B cell (primary cell): ENCODE results near the gene HLA-DMB. TPM values are rescaled to one million over a fixed set of nuclear protein-coding genes. Genes with fewer than 3 reads are reported as not detected.

Source experiments
- ATAC-seq: fragments of 200-7000 bp; cut with Tn5 transposase; one replicate; pipeline ENCODE4 v1.10.0; 2021; ENCODE audit warnings: low read depth, mild to moderate bottlenecking, moderate number of reproducible peaks, moderate library complexity
- CTCF ChIA-PET: fragments of 350-600 bp; sonication (Branson Sonifier 250); formaldehyde crosslinking; loops from one replicate; lab custom pipeline; 2021; ENCODE audit warnings: antibody characterized with exemption, inconsistent platforms; lab: Charles Lee
- POLR2A ChIA-PET: fragments of 350-600 bp; sonication (Branson Sonifier 250); formaldehyde crosslinking; loops from one replicate; lab custom pipeline; 2021; ENCODE audit warnings: antibody characterized with exemption; lab: Charles Lee
- DNase-seq: peaks from one replicate; pipeline ENCODE4 v3.0.0; 2013
- H2AFZ ChIP-seq: 2 replicates; pipeline ENCODE4 v1.6.1; 2012; ENCODE audit warnings: mild to moderate bottlenecking, low read depth, low read length; ENCODE audit not compliant: insufficient read depth, poor library complexity, severe bottlenecking
- H3K27ac ChIP-seq, 2 donors: 1 replicate in 1 of 2; 2 replicates in 1 of 2; pipeline ENCODE4 v1.5.1; 2012 to 2013; ENCODE audit warnings: low read length in 2 of 2, mild to moderate bottlenecking in 2 of 2, moderate library complexity in 1 of 2
- H3K27me3 ChIP-seq, 4 experiments: fragments of 200-600 bp in 1 of 4; sonication (generic) in 1 of 4; replicated peaks in 1 of 4; 1 replicate in 2 of 4; 2 replicates in 2 of 4; pipeline versions ENCODE4 v1.6.1 to v1.7.0; 2013 to 2016; ENCODE audit warnings: low read length in 3 of 4, mild to moderate bottlenecking in 2 of 4, mixed read lengths in 1 of 4, moderate library complexity in 1 of 4; ENCODE audit not compliant: insufficient read depth in 4 of 4, control insufficient read depth in 3 of 4; ENCODE audit errors: control extremely low read depth in 1 of 4
- H3K36me3 ChIP-seq, 2 experiments: replicated peaks in 1 of 2; 1 replicate in 1 of 2; 2 replicates in 1 of 2; pipeline versions ENCODE4 v1.6.1 to v1.7.1; 2013; ENCODE audit warnings: low read length in 1 of 2; ENCODE audit not compliant: insufficient read depth in 2 of 2, control insufficient read depth in 1 of 2; ENCODE audit errors: control extremely low read depth in 1 of 2, extremely low read depth in 1 of 2
- H3K4me1 ChIP-seq, 2 donors: fragments of 200-600 bp in 1 of 2; sonication (generic) in 1 of 2; 1 replicate in 1 of 2; 2 replicates in 1 of 2; pipeline versions ENCODE4 v1.5.1 to v1.6.1; 2013 to 2017; ENCODE audit warnings: low read length in 2 of 2; ENCODE audit not compliant: control insufficient read depth in 2 of 2, insufficient read depth in 2 of 2
- H3K4me2 ChIP-seq: replicated peaks from 2 replicates; pipeline ENCODE3; 2012; ENCODE audit warnings: mild to moderate bottlenecking, low read depth, low read length; ENCODE audit not compliant: poor library complexity, severe bottlenecking
- H3K4me3 ChIP-seq, 5 experiments: fragments of 200-600 bp in 1 of 5; sonication (generic) in 1 of 5; 1 replicate in 3 of 5; 2 replicates in 2 of 5; pipeline versions ENCODE4 v1.5.1 to v1.7.0; 2011 to 2016; ENCODE audit warnings: low read length in 4 of 5, mild to moderate bottlenecking in 4 of 5, low read depth in 2 of 5, control low read depth in 1 of 5, moderate library complexity in 1 of 5; ENCODE audit not compliant: insufficient read depth in 1 of 5; ENCODE audit errors: control extremely low read depth in 1 of 5, extremely low read depth in 1 of 5
- H3K79me2 ChIP-seq: fragments of 200-600 bp; sonication (generic); one replicate; pipeline ENCODE4 v1.6.0; 2016; ENCODE audit warnings: low read length; ENCODE audit not compliant: control insufficient read depth, insufficient read depth
- H3K9ac ChIP-seq: fragments of 200-600 bp; sonication (generic); 2 replicates; pipeline ENCODE4 v1.6.1; 2017; ENCODE audit warnings: mild to moderate bottlenecking, low read length, moderate library complexity
- H3K9me3 ChIP-seq, 3 donors: one replicate each; pipeline versions ENCODE4 v1.6.1 to v1.7.1; 2013; ENCODE audit warnings: low read length in 2 of 3; ENCODE audit not compliant: control insufficient read depth in 2 of 3, insufficient read depth in 1 of 3; ENCODE audit errors: control extremely low read depth in 1 of 3
- H4K20me1 ChIP-seq: 2 replicates; pipeline ENCODE4 v1.6.0; 2012; ENCODE audit warnings: mild to moderate bottlenecking, low read length; ENCODE audit not compliant: insufficient read depth, control insufficient read depth, poor library complexity, severe bottlenecking
- H3K27ac Mint-ChIP-seq: one replicate; pipeline ENCODE4 v1.8.0; 2021; ENCODE audit warnings: mixed read lengths
- H3K27me3 Mint-ChIP-seq: one replicate; pipeline ENCODE4 v1.8.0; 2021; ENCODE audit warnings: mixed read lengths
- H3K4me1 Mint-ChIP-seq: one replicate; pipeline ENCODE4 v1.8.0; 2021; ENCODE audit warnings: mixed read lengths
- H3K4me3 Mint-ChIP-seq: one replicate; pipeline ENCODE4 v1.8.0; 2021; ENCODE audit warnings: mixed read lengths
- H3K9me3 Mint-ChIP-seq: one replicate; pipeline ENCODE4 v1.8.0; 2022; ENCODE audit warnings: mixed read lengths; ENCODE audit not compliant: insufficient read depth
- EZH2 ChIP-seq: IDR thresholded peaks from 2 replicates; pipeline ENCODE4 v1.6.1; 2012; ENCODE audit warnings: borderline replicate concordance, low read depth, mild to moderate bottlenecking, moderate library complexity, low read length; ENCODE audit not compliant: insufficient read depth, poor library complexity, severe bottlenecking
- WGBS: methylation state at CpG from one replicate; pipeline ENCODE4 v1.1.5; 2013; ENCODE audit warnings: missing lambda C conversion rate; ENCODE audit not compliant: insufficient coverage; 5-methylcytosine and 5-hydroxymethylcytosine counted together
- intact Hi-C: fragments of 100-400 bp; cut with micrococcal nuclease; formaldehyde crosslinking; loops from one replicate; pipeline ENCODE4 v1.10.0; 2022
- polyA minus RNA-seq: library from RNA; depleted of rRNA, polyadenylated mRNA; stranded (reverse); fragments of >200 nt; gene quantifications from 2 replicates; pipeline ENCODE4 v1.2.3, GENCODE V29; 2012
- polyA plus RNA-seq: library from polyadenylated mRNA; depleted of rRNA; stranded (reverse); fragments of >200 nt; gene quantifications from 2 replicates; pipeline ENCODE4 v1.2.3, GENCODE V29; 2012
- total RNA-seq, 2 donors: library from RNA; stranded (reverse); fragments of 120-200 nt in 1 of 2; gene quantifications; 1 replicate in 1 of 2; 2 replicates in 1 of 2; pipeline versions ENCODE4 v1.2.3 to v1.2.4, GENCODE V29; 2013 to 2022
- TF ChIP-seq, protein P1 (sequence below): fragments of 200-600 bp; IDR thresholded peaks from one replicate; pipeline ENCODE4 v1.8.0; 2022; ENCODE audit warnings: antibody characterized with exemption, mild to moderate bottlenecking

The HLA-DMB gene
- total RNA-seq = 587 and 593 TPM in 2 replicates
- total RNA-seq (2013) = 783 TPM
- polyA plus RNA-seq = 655 and 656 TPM in 2 replicates
- 566 and 600 TPM in 2 replicates for polyA minus RNA-seq

DNA sequence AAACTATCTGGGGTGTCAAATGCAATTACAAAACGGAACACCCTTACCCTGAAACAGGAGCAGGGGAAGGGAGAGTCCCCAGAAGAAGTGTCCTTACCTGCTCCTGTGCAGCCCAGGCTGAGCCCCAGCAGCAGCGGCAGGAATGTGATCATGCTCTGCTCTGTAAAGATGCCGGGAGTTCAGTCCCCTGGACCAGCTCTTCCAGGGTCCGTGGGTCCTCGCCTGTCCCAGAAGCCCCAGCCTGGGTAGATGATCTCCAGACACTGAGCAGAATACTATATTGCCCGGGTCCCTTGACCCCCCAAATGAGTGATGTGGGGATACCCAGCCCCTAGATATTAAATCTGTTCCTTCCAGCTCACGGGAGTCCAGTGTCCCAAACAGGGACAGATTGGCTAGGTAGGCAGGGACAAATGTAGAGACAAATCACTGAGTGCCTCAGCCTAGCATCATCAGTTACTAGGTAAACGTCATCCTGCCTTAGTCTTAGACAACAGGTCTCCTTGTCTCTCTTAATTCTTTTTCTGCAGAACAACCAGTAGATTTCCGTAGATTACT, at the start of gene HLA-DMB:
Gene HLA-DMB, minus strand, starts transcription at position 373 of the 558 bp plus-strand sequence. Its CDS starts 221 bp downstream, at position 152.
- Histone ChIP-seq H3K27ac (peak within 1 kb of the TSS; percentile 97 to 98), H3K79me2 (peaks cover 70% of the 10 kb centered on the region), H3K27me3 (no peaks in the 10 kb centered on the region), H2AFZ (no peak within 1 kb of the TSS), H3K4me1 (peaks cover 66 to 82% of the 10 kb centered on the region in 2 donors), H3K9me3 (no peaks in the 10 kb centered on the region), H3K4me2 (peak within 1 kb of the TSS; percentile 81), H4K20me1 (peaks cover 8% of the 10 kb centered on the region), H3K4me3 (peak within 1 kb of the TSS; percentile 95 to 100 (median 96)), H3K9ac (peak within 1 kb of the TSS; percentile 93), H3K36me3 (peaks cover 0 to 37% of the 10 kb centered on the region in 2 experiments)
- Mint-ChIP-seq H3K4me3 (peak within 1 kb of the TSS; percentile 96), H3K4me1 (peaks cover 80% of the 10 kb centered on the region), H3K27ac (peak within 1 kb of the TSS; percentile 99), H3K27me3 (no peaks in the 10 kb centered on the region), H3K9me3 (no peaks in the 10 kb centered on the region)
- peak; percentile 91 for DNase-seq
- ATAC-seq = peak; percentile 51
- 2% methylated on average over 7 of the region's 9 CpGs for WGBS
- TF ChIP-seq EZH2 = no peak
- TF ChIP-seq, protein P1, sequence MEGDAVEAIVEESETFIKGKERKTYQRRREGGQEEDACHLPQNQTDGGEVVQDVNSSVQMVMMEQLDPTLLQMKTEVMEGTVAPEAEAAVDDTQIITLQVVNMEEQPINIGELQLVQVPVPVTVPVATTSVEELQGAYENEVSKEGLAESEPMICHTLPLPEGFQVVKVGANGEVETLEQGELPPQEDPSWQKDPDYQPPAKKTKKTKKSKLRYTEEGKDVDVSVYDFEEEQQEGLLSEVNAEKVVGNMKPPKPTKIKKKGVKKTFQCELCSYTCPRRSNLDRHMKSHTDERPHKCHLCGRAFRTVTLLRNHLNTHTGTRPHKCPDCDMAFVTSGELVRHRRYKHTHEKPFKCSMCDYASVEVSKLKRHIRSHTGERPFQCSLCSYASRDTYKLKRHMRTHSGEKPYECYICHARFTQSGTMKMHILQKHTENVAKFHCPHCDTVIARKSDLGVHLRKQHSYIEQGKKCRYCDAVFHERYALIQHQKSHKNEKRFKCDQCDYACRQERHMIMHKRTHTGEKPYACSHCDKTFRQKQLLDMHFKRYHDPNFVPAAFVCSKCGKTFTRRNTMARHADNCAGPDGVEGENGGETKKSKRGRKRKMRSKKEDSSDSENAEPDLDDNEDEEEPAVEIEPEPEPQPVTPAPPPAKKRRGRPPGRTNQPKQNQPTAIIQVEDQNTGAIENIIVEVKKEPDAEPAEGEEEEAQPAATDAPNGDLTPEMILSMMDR = no peak
- intact Hi-C loops = loop anchor here (1.0 to 10.0 kb wide), 9 partner anchors 7 to 668 kb away; partner anchors contain the start of genes HLA-DMA, HLA-DOB and PSMB8
- POLR2A ChIA-PET = interaction anchor here (0.6 to 7.4 kb wide), 17 partner anchors 9 to 750 kb away, joined by 3 to 326 read pairs (median 7); partner anchors contain the start of genes BRD2, HLA-DMA, PBX2 and PSMB8
- CTCF ChIA-PET = interaction anchor here (0.8 to 15.8 kb wide), 14 partner anchors 7 to 103 kb away, joined by 3 to 462 read pairs (median 6); partner anchors contain the start of genes BRD2, HLA-DMA and TAP2

DNA sequence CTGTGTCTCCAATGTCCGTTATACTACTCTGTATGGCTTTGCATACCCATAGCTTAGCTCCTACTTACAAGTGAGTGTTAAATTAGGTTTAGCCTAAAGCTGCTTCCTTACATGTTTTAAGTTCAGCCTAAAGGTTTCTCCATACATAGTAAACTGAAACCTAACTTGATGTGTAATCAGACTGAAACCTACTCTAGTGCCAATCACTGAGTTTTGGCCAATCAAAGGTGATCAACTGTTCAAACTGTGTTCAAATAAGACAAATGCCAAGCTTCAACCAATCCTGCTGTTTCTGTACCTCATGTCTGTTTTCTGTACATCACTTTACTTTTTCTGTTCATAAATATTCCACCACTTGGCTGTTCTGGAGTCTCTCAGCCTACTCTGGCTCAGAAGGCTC, 48.5 kb upstream of the HLA-DMB start:
- H2AFZ ChIP-seq = no peak overlapping the region
- H3K36me3 ChIP-seq = no peaks in the 10 kb centered on the region
- Mint-ChIP-seq H3K27ac (no peak overlapping the region), H3K27me3 (peaks cover 4% of the 10 kb centered on the region), H3K4me3 (no peak overlapping the region), H3K4me1 (peaks cover 9% of the 10 kb centered on the region), H3K9me3 (no peaks in the 10 kb centered on the region)
- no peak overlapping the region for H3K4me2 ChIP-seq
- no CpG with 5 or more reads among the region's 1 CpG for WGBS
- intact Hi-C loops = loop anchor here (10.0 kb wide), 1 partner anchor 575 kb away; no protein-coding TSS in a partner anchor
- H3K4me3 ChIP-seq = no peak overlapping the region
- POLR2A ChIA-PET = no interaction called here
- TF ChIP-seq, protein P1 = no peak
- no peak for TF ChIP-seq EZH2
- H3K9me3 ChIP-seq = no peaks in the 10 kb centered on the region
- no peak for DNase-seq
- H3K79me2 ChIP-seq = no peaks in the 10 kb centered on the region
- no peak overlapping the region for H3K9ac ChIP-seq
- no peak overlapping the region for H3K27ac ChIP-seq
- ATAC-seq = no peak
- H3K27me3 ChIP-seq = no peaks in the 10 kb centered on the region
- H3K4me1 ChIP-seq = peaks cover 6 to 7% of the 10 kb centered on the region in 2 donors
- CTCF ChIA-PET = interaction anchor here (1.2 to 28.4 kb wide), 8 partner anchors 9 to 160 kb away, joined by 3 to 822 read pairs (median 6); partner anchors contain the start of genes BRD2 and HLA-DMA
- no peaks in the 10 kb centered on the region for H4K20me1 ChIP-seq
